Erythroblast (primary cell): ENCODE measurements around the gene ATG7.
A peak's percentile ranks its signal among the peaks of the same experiment; 100 is the strongest.

Experiments
- DNase-seq, 2 experiments: peaks; one replicate each; lab custom pipeline; 2025; lab: John Stamatoyannopoulos, UW
- GATA1 ChIP-seq: IDR thresholded peaks from 2 replicates; pipeline ENCODE4 v1.6.1; 2011; ENCODE audit warnings: low read depth, mild to moderate bottlenecking, control low read depth, low read length, moderate library complexity
- POLR2A ChIP-seq: IDR thresholded peaks from 2 replicates; pipeline ENCODE4 v1.6.1; 2011; ENCODE audit warnings: mild to moderate bottlenecking, low read length

Gene ATG7

DNA sequence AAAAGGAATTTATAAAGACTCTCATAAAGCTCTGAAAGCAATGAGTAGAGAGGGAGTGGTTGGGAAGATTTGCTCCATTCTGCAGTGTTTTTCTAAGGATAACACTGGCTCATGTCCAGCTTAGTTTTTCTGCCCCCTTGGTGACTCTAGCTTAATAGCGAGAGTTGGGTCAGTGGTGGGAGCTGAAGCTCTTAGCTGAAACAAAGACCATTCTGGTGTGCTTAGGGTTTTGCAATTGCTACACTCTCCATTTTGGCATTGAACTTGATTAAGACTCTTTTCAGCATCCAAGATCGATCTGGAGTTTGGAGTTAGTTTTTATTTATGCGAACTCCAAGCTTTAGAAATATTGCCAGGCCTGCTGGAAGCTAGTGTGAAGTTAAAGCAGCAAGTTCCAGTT lies 98.0 kb downstream of the ATG7 start:
- no peak for DNase-seq
- no peak for TF ChIP-seq GATA1
- TF ChIP-seq POLR2A = no peak

DNA sequence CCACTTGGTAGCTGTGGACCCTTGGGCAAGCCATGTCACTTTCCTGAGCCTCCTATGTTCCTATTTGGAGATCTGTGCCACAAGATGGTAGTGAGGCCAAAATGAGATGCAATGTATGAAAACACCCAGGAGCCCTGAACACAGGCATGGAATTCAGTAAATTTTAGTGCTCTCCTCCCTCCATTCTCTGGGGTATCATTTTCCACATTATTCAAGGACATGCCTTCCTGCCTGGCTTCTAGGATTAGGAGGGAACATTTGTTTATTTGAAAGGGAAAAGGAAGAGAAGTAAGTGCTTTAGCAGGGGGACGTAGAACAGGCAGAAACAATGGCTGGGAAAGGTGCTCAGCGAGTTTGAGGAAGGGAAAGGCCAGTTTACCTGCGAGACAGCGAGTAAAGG lies 98.8 kb downstream of the ATG7 start:
- DNase-seq = no peak
- TF ChIP-seq GATA1 (no peak), POLR2A (no peak)

GRCh38 chr3:11371747-11372146 lies 99.5 kb downstream of the ATG7 start:
- DNase-seq = no peak
- TF ChIP-seq GATA1 (no peak), POLR2A (no peak)

DNA sequence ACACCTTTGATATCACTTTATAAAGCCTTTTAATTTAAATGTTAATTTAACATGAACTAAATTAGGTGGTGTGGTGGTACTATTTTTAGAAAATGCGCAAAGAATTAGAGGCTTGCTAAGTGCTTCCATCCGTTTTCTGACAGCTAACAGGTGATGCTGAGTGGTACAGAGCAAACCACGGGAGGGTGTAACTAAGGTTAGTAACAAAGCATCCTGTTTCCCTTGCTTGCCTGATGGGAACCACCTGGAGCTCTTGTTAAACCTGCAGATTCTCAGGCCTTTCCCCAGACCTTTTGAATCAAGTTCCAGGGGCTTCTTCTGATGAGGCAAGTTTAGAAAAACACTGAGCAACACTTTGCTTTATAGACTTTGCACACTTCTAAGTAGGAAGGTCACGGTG lies 101.0 kb downstream of the ATG7 start:
- TF ChIP-seq POLR2A (no peak), GATA1 (no peak)
- DNase-seq = no peak

DNA sequence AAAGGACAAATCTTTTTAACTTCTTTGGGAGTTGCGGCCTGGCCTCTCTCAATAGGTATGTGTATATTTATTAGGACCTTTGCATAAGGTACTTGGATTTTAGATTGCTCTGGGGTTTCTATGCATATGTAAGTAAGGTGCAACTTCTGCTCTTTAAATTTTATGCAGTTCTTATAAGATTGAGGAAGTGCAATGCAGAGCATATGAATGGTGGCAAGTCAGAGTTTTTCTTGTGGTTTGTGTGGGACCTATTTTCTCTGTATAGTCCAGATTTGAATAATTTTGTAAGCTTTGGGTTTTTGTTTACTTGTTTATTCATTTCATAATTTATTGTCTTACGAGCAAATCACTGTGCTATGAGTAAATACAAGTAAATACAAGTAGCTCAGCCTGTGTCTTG lies 101.5 kb downstream of the ATG7 start:
- no peak for DNase-seq
- no peak for TF ChIP-seq GATA1
- no peak for TF ChIP-seq POLR2A

GRCh38 chr3:11375333-11376088 lies 103.3 kb downstream of the ATG7 start:
- DNase-seq = no peak
- TF ChIP-seq GATA1 = no peak
- no peak for TF ChIP-seq POLR2A

GRCh38 chr3:11377719-11378118 lies 105.5 kb downstream of the ATG7 start:
- TF ChIP-seq GATA1 (no peak), POLR2A (no peak)
- no peak for DNase-seq

DNA sequence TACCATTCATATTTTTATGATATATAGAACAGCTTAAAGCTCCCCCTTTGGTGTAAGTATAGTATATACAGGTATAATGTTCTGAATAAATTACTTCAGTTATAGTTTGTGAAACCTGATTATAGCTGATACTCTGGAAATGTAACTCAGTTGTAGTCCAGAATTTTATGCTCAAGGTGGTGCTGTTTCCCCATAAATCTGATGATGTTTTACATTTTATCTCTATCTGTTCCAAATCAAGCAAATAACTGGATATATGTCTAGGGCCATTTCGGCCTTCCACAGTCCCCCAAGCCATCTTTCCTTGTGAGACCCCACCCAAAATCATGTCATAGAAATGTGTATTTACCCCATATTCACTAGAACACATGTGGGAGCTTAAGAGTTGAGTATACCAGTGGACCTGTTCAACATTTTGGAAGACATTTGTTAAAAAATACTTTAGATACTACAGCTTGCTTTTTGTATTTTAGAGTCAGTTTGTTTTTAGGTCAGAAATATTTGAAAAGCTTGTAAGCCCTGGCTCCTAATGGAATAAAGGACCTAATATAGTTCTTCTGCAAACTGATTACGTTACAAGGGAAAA lies 107.1 kb downstream of the ATG7 start:
- DNase-seq = peak; percentile 56 to 67
- TF ChIP-seq POLR2A = no peak
- TF ChIP-seq GATA1 = no peak

DNA sequence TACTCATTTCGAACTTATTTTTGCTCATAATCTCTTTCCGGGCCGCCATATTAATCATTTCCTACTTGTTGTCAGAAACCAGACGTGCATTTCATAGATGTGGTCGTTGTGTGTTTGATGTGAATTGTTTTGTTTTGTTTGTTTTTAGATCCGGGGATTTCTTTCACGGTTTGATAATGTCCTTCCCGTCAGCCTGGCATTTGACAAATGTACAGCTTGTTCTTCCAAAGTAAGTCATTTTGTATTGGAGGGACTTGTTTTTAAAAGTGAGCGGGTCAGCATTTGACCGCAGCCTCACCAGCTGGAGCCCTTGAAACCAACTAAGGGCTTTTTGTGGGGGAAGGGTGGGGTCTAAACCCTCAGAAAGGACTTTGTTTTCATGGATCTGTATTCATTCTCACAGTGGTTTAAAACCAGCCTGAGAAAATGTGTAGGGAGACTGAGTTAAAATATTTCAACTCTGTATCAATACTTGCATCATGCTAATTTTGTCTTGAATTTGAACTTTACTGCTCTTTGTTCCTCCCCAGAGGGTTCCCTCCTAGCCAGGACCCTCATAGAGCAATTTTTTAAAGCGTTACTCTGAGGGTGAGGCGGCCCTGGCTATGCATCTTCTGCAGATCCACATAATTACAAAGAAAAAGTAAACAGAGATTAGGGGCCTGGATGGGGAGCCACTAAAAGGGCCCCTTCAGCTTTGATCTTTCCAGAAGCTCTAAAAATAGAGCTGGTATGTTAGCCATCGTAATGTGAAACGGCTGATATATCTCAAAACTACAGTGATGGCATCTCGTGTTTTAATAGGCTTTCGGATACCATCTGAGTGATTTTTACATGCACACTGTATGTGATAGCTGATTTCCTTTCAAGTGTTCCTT lies 107.9 kb downstream of the ATG7 start:
- DNase-seq = peak in 1 of 2 experiments; percentile 15

DNA sequence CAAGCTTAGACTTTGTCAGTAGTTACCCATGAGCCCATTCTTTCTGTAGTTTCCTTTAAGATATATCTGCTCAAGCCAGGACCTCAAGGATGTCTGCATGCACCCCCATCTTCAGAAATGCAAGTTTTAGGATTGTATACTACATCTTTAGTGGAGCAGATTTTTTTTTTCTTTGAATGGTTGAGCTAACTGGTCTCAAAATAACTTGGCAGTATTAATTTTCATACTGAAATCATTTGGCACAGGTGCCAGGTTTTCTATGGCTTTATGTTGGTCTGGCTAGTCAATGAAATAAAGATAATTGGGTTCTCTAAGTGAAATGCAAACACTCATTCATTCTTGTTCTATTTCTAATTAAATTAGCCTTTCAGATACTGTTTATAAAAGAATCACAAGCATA lies 108.9 kb downstream of the ATG7 start:
- TF ChIP-seq GATA1 (no peak), POLR2A (no peak)

More for the DNA sequence above, 107.9 kb downstream of the ATG7 start:
- TF ChIP-seq POLR2A = no peak
- TF ChIP-seq GATA1 = no peak

DNA sequence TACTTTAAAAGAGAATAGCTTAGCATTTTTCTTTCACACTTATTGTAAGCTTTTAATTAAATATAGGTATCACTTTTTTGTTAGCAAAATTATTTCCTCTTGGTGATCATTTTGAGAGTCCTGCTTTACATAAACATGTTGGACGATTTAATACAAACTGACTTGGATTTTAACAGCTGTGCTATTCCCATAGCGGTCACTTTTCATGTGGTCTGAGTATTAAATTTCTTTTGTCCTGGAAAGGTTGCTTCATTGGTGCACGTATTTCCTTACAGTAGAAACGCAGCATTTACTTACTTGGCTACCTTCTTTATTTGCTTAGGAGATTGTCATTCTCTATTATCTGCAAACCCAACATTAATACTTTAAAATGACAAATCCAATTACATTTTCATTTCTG lies 109.4 kb downstream of the ATG7 start:
- no peak for DNase-seq
- TF ChIP-seq GATA1 = no peak
- TF ChIP-seq POLR2A = no peak

More for the DNA sequence above, 108.9 kb downstream of the ATG7 start:
- DNase-seq = no peak

DNA sequence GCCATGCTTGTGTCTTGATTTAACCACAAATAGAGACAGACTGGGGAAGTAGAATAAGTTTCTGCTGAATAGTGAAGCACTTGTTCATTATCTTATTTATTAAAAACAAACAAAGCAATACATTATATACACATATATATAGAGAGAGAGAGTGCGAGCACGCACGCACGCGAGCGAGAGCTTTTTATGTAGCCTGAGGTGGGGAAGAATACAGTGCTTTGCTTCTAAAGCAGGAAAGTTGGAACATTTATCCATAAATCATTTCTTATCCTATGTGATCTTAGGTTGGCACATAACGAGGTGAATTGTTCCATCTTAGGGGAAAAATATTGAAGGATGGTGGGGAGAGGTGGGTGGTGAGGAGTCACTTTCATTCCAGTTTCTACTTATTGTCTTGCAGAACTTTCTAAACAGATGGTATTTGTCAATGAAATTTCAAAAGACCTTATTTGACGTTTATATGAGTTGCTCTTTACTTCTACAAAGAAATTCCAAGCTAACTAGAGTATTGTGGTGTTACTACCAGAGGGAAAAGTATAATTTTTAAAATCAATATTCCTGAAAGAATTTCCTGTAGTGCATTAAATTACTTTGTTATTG lies 110.0 kb downstream of the ATG7 start:
- no peak for TF ChIP-seq POLR2A
- DNase-seq = no peak

GRCh38 chr3:11384074-11384473 lies 111.9 kb downstream of the ATG7 start:
- TF ChIP-seq POLR2A (no peak), GATA1 (no peak)
- DNase-seq = no peak
